Neutrophil (primary cell): ENCODE results near the gene RPH3AL.

ENCODE experiments used
- H3K27ac ChIP-seq: fragments of 200-600 bp; sonication (generic); 2 replicates; pipeline ENCODE4 v1.5.1; 2016; ENCODE audit warnings: mild to moderate bottlenecking, moderate library complexity
- H3K27me3 ChIP-seq: fragments of 200-600 bp; sonication (generic); 2 replicates; pipeline ENCODE4 v1.6.0; 2016; ENCODE audit warnings: mild to moderate bottlenecking
- H3K36me3 ChIP-seq: fragments of 200-600 bp; sonication (generic); 2 replicates; pipeline ENCODE4 v1.5.1; 2017
- H3K4me1 ChIP-seq, 2 experiments: fragments of 200-600 bp in 1 of 2; sonication (generic) in 1 of 2; 1 replicate in 1 of 2; 2 replicates in 1 of 2; pipeline versions ENCODE4 v1.5.1 to v1.6.1; 2013 to 2016; ENCODE audit warnings: low read depth in 1 of 2, low read length in 1 of 2, mild to moderate bottlenecking in 1 of 2, moderate library complexity in 1 of 2; ENCODE audit not compliant: control insufficient read depth in 1 of 2, insufficient read depth in 1 of 2
- H3K4me3 ChIP-seq, 2 experiments: fragments of 200-600 bp in 1 of 2; sonication (generic) in 1 of 2; 1 replicate in 1 of 2; 2 replicates in 1 of 2; pipeline ENCODE4 v1.5.1; 2013 to 2016; ENCODE audit warnings: low read depth in 1 of 2, low read length in 1 of 2, mild to moderate bottlenecking in 1 of 2, moderate library complexity in 1 of 2
- H3K9me3 ChIP-seq: fragments of 200-600 bp; sonication (generic); 2 replicates; pipeline ENCODE4 v1.5.1; 2016
- CTCF ChIP-seq: fragments of 200-600 bp; sonication (generic); IDR thresholded peaks from 2 replicates; pipeline ENCODE4 v1.5.1; 2016; ENCODE audit warnings: antibody characterized with exemption

The RPH3AL gene

DNA sequence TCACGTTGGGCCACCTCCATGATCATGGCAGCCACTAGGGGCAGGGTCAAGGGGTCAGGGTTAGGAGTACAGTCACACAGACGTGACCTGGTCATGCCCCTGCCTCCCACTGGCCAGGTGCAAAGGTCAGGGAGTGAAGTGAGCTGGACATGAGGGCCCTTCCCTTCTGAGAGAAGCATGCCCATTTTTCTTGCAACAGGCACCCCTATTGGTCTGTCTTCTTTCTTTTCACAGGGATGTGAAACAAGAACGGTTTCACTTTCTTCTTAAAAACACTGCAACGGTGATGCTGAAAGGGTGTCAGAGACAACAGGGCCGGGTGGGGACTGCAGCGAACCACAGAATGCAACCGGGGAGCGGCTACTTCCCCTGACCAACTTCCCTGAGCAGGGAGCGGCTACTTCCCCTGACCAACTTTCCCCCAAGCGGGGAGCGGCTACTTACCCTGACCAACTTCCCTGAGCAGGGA is 119.1 kb downstream of the RPH3AL start:
- no peaks in the 10 kb centered on the region for H3K9me3 ChIP-seq
- H3K4me1 ChIP-seq: peaks cover 9 to 21% of the 10 kb centered on the region in 2 experiments
- H3K27me3 ChIP-seq: peaks cover 12% of the 10 kb centered on the region
- no peaks in the 10 kb centered on the region for H3K36me3 ChIP-seq
- peak overlapping the region; percentile 85 for H3K27ac ChIP-seq
- peak overlapping the region; percentile 1 to 29 for H3K4me3 ChIP-seq
- no peak for TF ChIP-seq CTCF

- peak overlapping the region; percentile 85 for H3K27ac ChIP-seq
- H3K4me1 ChIP-seq: peaks cover 9 to 21% of the 10 kb centered on the region in 2 experiments
- no peaks in the 10 kb centered on the region for H3K36me3 ChIP-seq
- H3K27me3 ChIP-seq: peaks cover 12% of the 10 kb centered on the region
- no peaks in the 10 kb centered on the region for H3K9me3 ChIP-seq
- TF ChIP-seq CTCF: no peak
- no peak overlapping the region for H3K4me3 ChIP-seq
Observed at GRCh38 chr17:231966-232807, 120.4 kb downstream of the RPH3AL start.

DNA sequence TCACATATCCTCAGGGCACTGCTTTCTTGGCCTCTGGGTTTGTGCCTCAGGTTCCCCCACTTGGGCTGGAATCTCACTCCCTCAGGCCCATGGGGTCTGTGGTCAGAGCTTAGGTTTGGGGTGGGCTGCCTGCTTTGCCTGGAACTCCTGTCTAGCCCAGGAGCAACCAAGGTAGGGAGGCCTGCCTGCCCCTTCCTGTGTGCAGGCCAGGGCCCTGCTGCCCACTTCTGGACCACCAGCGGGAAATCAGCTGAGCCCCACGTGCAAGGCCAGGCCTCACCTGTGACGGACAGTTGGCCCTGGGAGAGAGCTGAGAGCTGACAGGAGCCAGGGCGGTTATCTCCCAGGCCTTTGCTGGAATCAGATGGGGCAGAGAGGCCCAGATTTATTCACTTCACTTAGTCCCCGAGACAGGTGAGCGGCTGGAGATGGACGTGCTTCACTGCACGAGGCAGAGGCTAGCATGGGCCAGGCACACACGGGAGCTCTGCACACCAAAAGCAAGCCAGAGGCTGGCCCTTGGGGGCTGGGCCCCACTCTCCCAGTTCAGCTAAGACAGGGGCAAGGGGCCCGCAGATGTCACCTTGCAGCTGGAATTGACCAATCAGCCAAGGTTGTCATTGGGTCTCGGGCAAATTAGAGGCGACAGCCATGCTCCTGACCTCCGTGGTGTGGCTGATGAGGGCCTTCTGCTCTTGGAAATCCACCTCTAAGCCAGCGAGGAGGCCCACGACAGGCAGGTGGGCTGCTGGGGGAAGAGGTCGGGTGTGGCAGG is 121.2 kb downstream of the RPH3AL start:
- Histone ChIP-seq H3K27me3 (peaks cover 12% of the 10 kb centered on the region), H3K36me3 (no peaks in the 10 kb centered on the region), H3K9me3 (no peaks in the 10 kb centered on the region), H3K4me3 (no peak overlapping the region), H3K4me1 (peaks cover 9 to 21% of the 10 kb centered on the region in 2 experiments), H3K27ac (no peak overlapping the region)
- no peak for TF ChIP-seq CTCF

- no peak for TF ChIP-seq CTCF
- no peak overlapping the region for H3K27ac ChIP-seq
- H3K9me3 ChIP-seq: no peaks in the 10 kb centered on the region
- H3K27me3 ChIP-seq: peaks cover 12% of the 10 kb centered on the region
- H3K4me3 ChIP-seq: no peak overlapping the region
- H3K4me1 ChIP-seq: peaks cover 9 to 21% of the 10 kb centered on the region in 2 experiments
- no peaks in the 10 kb centered on the region for H3K36me3 ChIP-seq
Observed at GRCh38 chr17:230395-230770, 122.2 kb downstream of the RPH3AL start.

GRCh38 chr17:229709-230394 is 122.8 kb downstream of the RPH3AL start:
- peaks cover 9 to 21% of the 10 kb centered on the region in 2 experiments for H3K4me1 ChIP-seq
- no peaks in the 10 kb centered on the region for H3K36me3 ChIP-seq
- no peak overlapping the region for H3K27ac ChIP-seq
- H3K9me3 ChIP-seq: no peaks in the 10 kb centered on the region
- no peak for TF ChIP-seq CTCF
- H3K27me3 ChIP-seq: peaks cover 8% of the 10 kb centered on the region
- H3K4me3 ChIP-seq: no peak overlapping the region
